Activated CD4-positive, alpha-beta T cell treated with anti-CD3 and anti-CD28 coated beads for 48 hours (primary cell): ENCODE data around the gene TRAPPC12.
"Not testable (repeated sequence)": the region's sequence is repeated elsewhere in the genome, so short reads cannot be mapped to it uniquely, and the experiment has no call there.

ENCODE experiments used
- DNase-seq: peaks from one replicate; pipeline ENCODE4 v3.0.0-alpha.2; 2020

The TRAPPC12 gene

GRCh38 chr2:3379647-3380534 lies at the start of gene TRAPPC12:
Gene TRAPPC12 (plus strand): TSS chr2:3379694. CDS start chr2:3387624, 7,930 bp downstream.
- peak; percentile 95 for DNase-seq

GRCh38 chr2:3332133-3332532 lies 47.4 kb upstream of the TRAPPC12 start:
- DNase-seq = no peak

- no peak for DNase-seq
These were observed 44.8 kb upstream of the TRAPPC12 start for GRCh38 chr2:3334392-3335345.

GRCh38 chr2:3336844-3337243 lies 42.6 kb upstream of the TRAPPC12 start:
- DNase-seq = no peak

- no peak for DNase-seq
These were observed 41.2 kb upstream of the TRAPPC12 start for GRCh38 chr2:3338340-3338739.

GRCh38 chr2:3340144-3340543 lies 39.4 kb upstream of the TRAPPC12 start:
- no peak for DNase-seq

- no peak for DNase-seq
These were observed 38.2 kb upstream of the TRAPPC12 start for GRCh38 chr2:3341336-3341735.

GRCh38 chr2:3342324-3342723 lies 37.2 kb upstream of the TRAPPC12 start:
- DNase-seq = no peak

GRCh38 chr2:3343012-3343411 lies 36.5 kb upstream of the TRAPPC12 start:
- DNase-seq = no peak

GRCh38 chr2:3344897-3345296 lies 34.6 kb upstream of the TRAPPC12 start:
- no peak for DNase-seq

- no peak for DNase-seq
These were observed 33.9 kb upstream of the TRAPPC12 start for GRCh38 chr2:3345621-3346020.

- no peak for DNase-seq
These were observed 30.7 kb upstream of the TRAPPC12 start for GRCh38 chr2:3348767-3349166.

GRCh38 chr2:3349211-3349693 lies 30.2 kb upstream of the TRAPPC12 start:
- no peak for DNase-seq

GRCh38 chr2:3354986-3355385 lies 24.5 kb upstream of the TRAPPC12 start:
- DNase-seq = no peak

GRCh38 chr2:3355951-3356569 lies 23.4 kb upstream of the TRAPPC12 start:
- DNase-seq = no peak

GRCh38 chr2:3356799-3357198 lies 22.7 kb upstream of the TRAPPC12 start:
- DNase-seq = no peak

- not testable (repeated sequence) for DNase-seq
These were observed 22.0 kb upstream of the TRAPPC12 start for GRCh38 chr2:3357446-3357845.

GRCh38 chr2:3357926-3358325 lies 21.6 kb upstream of the TRAPPC12 start:
- no peak for DNase-seq

- DNase-seq = no peak
These were observed 17.7 kb upstream of the TRAPPC12 start for GRCh38 chr2:3361518-3362389.

GRCh38 chr2:3365219-3365618 lies 14.3 kb upstream of the TRAPPC12 start:
- DNase-seq = no peak

GRCh38 chr2:3368261-3368722 lies 11.2 kb upstream of the TRAPPC12 start:
- no peak for DNase-seq
